ENCODE data around the gene SELPLG. TPM values are rescaled to one million over a fixed set of nuclear protein-coding genes. Genes with fewer than 3 reads are reported as not detected.

The SELPLG gene
- total RNA-seq, 4 donors from 2014 or later, result 2.1 to 6.0 (median 2.8) TPM

DNA sequence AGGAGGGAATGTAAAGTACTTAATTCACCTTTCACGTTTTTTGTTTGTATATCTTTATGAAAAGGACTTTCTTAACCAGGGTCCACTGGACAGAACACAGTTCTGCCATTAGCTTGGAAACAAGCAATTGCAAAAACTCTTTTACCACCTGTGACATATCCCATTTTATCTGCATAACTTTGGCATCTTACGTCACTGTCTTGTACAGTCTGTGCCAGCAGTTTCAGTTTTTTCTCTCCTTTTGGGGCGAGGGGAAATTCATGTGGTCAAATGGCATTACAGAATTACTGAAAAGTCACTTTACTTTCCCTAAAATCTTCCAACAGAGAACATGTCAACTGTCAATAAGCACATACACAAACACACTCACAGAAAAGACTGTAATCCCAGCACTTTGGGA is 43.7 kb upstream of the SELPLG start:
- H3K27me3 ChIP-seq, result no peaks in the 10 kb centered on the region
- H3K4me1 ChIP-seq, result no peaks in the 10 kb centered on the region
- DNase-seq, result no peak
- 87 to 89% methylated on average over 3 of the region's 3 CpGs for WGBS, 2 donors
- H3K9me3 ChIP-seq, result no peaks in the 10 kb centered on the region
- no peak for TF ChIP-seq POLR2A (IDR thresholded peaks at IDR 0.05)
- H3K27ac ChIP-seq, result no peak overlapping the region
- intact Hi-C loops (cut with DNase I), result no loop called here
- peaks cover 0 to 3% of the 10 kb centered on the region in 2 donors for H3K36me3 ChIP-seq
- no peak overlapping the region for H3K4me3 ChIP-seq (replicated peaks in 1 of 3)

DNA sequence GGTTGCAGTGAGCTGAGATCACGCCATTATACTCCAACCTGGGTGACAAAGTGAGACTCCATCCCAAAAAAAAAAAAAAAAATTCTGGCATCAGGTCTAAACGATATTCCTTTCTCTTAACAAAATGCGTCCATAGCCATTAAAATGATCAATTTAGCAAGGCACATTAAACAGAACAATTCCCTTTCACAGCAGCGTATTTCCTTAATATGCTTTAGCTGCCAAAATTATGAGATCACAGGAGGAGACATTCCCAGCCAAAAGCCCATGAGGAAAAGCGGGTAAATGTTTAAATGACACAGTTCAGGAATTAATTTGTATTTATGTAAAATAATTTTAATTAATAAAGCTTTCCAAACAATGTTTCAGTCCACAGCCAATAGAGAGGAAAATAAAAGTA is 43.0 kb upstream of the SELPLG start:
- no peak overlapping the region for H3K4me3 ChIP-seq (replicated peaks in 1 of 3)
- no peak overlapping the region for H3K27ac ChIP-seq
- 80 to 91% methylated on average over 5 of the region's 5 CpGs for WGBS, 2 donors

DNA sequence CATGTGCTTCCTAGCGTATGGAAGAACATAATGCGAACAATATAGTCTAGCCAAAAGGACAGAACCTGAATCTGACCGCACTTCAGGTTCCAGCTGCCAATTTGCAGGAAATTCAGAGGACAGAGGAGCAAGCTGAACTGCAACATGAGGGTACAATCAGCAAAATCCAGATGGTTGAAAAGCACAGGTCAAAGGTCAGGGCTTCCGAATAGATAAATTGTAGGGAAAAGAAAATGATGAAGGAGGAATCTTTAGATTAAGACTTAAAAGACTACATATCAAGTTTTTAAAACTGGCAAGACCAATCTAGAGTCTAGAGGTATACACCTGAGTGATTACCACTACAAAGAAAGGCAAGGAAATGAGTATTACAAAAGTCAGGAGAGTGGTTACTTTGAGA is 42.1 kb upstream of the SELPLG start:
- Histone ChIP-seq H3K27ac (no peak overlapping the region), H3K4me1 (no peaks in the 10 kb centered on the region), H3K4me3 (replicated peaks in 1 of 3) (no peak overlapping the region), H3K36me3 (peaks cover 0 to 3% of the 10 kb centered on the region in 2 donors), H3K27me3 (no peaks in the 10 kb centered on the region), H3K9me3 (no peaks in the 10 kb centered on the region)
- 94 to 96% methylated on average over 4 of the region's 4 CpGs for WGBS, 2 donors
- TF ChIP-seq, protein P1, sequence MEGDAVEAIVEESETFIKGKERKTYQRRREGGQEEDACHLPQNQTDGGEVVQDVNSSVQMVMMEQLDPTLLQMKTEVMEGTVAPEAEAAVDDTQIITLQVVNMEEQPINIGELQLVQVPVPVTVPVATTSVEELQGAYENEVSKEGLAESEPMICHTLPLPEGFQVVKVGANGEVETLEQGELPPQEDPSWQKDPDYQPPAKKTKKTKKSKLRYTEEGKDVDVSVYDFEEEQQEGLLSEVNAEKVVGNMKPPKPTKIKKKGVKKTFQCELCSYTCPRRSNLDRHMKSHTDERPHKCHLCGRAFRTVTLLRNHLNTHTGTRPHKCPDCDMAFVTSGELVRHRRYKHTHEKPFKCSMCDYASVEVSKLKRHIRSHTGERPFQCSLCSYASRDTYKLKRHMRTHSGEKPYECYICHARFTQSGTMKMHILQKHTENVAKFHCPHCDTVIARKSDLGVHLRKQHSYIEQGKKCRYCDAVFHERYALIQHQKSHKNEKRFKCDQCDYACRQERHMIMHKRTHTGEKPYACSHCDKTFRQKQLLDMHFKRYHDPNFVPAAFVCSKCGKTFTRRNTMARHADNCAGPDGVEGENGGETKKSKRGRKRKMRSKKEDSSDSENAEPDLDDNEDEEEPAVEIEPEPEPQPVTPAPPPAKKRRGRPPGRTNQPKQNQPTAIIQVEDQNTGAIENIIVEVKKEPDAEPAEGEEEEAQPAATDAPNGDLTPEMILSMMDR (IDR thresholded peaks at IDR 0.05), result no peak
- DNase-seq, result no peak
- intact Hi-C loops (cut with DNase I), result no loop called here

More for the DNA sequence above, 43.0 kb upstream of the SELPLG start:
- Histone ChIP-seq H3K4me1 (no peaks in the 10 kb centered on the region), H3K27me3 (no peaks in the 10 kb centered on the region), H3K9me3 (no peaks in the 10 kb centered on the region), H3K36me3 (peaks cover 0 to 3% of the 10 kb centered on the region in 2 donors)
- TF ChIP-seq POLR2A (IDR thresholded peaks at IDR 0.05), result no peak
- TF ChIP-seq, protein P1 (IDR thresholded peaks at IDR 0.05), result no peak
- DNase-seq, result no peak
- intact Hi-C loops (cut with DNase I), result no loop called here

DNA sequence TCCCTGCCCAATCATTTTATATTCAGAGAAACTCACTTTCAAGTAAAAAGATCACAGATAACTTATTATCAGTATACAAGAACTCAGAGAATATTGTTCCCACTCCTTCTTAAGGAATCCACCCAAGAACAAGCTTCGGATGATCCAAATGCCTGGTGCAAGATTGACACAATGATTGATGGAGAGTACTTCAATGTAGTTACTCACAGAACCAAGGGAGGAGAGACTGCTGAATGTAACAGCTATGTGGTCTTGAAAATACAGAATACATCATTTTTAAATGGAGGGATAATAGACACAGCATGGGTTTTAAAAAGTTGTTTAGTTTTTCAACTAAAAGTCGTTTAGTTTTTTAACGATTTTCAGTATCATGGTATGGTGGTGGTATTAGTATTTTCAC is 38.4 kb upstream of the SELPLG start:
- intact Hi-C loops (cut with DNase I), result no loop called here
- Histone ChIP-seq H3K36me3 (no peaks in the 10 kb centered on the region), H3K27me3 (no peaks in the 10 kb centered on the region), H3K27ac (no peak overlapping the region), H3K4me1 (peaks cover 0 to 5% of the 10 kb centered on the region in 2 donors), H3K9me3 (no peaks in the 10 kb centered on the region), H3K4me3 (replicated peaks in 1 of 3) (no peak overlapping the region)
- WGBS, 2 donors, result 89 to 92% methylated on average over 3 of the region's 3 CpGs
- TF ChIP-seq POLR2A (IDR thresholded peaks at IDR 0.05), result no peak
- TF ChIP-seq, protein P1 (IDR thresholded peaks at IDR 0.05), result no peak
- no peak for DNase-seq

DNA sequence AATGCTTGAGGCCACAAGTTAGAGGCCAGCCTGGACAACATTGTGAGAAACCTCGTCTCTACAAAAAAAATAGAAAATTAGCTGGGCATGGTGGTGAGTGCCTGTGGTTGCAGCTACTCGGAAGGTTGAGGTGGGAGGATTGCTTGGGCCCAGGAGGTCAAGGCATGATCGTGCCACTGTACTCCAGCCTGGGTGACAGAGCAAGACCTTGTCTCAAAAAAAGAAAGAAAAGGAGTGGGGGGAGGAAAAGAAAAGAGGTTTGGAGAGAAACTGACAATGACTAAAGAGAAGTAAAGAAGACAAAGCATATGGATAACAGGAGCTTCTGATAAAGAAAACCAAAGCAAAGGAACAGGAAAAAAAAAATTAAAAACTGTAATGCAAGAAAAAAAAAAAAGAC is 37.4 kb upstream of the SELPLG start:
- WGBS, 2 donors, result 93 to 95% methylated on average over 3 of the region's 3 CpGs
- H3K27ac ChIP-seq, result no peak overlapping the region

More for the DNA sequence above, 37.4 kb upstream of the SELPLG start:
- no peaks in the 10 kb centered on the region for H3K27me3 ChIP-seq
- no peak overlapping the region for H3K4me3 ChIP-seq (replicated peaks in 1 of 3)
- intact Hi-C loops (cut with DNase I), result no loop called here
- peaks cover 0 to 5% of the 10 kb centered on the region in 2 donors for H3K4me1 ChIP-seq
- H3K9me3 ChIP-seq, result no peaks in the 10 kb centered on the region
- H3K36me3 ChIP-seq, result no peaks in the 10 kb centered on the region
- TF ChIP-seq, protein P1 (IDR thresholded peaks at IDR 0.05), result no peak
- TF ChIP-seq POLR2A (IDR thresholded peaks at IDR 0.05), result no peak
- no peak for DNase-seq
